Measurements from ENCODE around the gene ANK2.
"Not testable (repeated sequence)": the region's sequence is repeated elsewhere in the genome, so short reads cannot be mapped to it uniquely, and the experiment has no call there.

Gene ANK2

GRCh38 chr4:113153529-113154101 is 104.2 kb downstream of the ANK2 start:
- no peak for DNase-seq (ENCODE audit: low spot score)

- DNase-seq (ENCODE audit: low spot score): no peak
These were observed 104.8 kb downstream of the ANK2 start for GRCh38 chr4:113154281-113154680.

GRCh38 chr4:113157086-113157857 is 107.8 kb downstream of the ANK2 start:
- no peak for DNase-seq (ENCODE audit: low spot score)

- DNase-seq (ENCODE audit: low spot score): no peak
These were observed 110.6 kb downstream of the ANK2 start for GRCh38 chr4:113159942-113160545.

- no peak for DNase-seq (ENCODE audit: low spot score)
These were observed 111.1 kb downstream of the ANK2 start for GRCh38 chr4:113160548-113160947.

- DNase-seq (ENCODE audit: low spot score): no peak
These were observed 112.6 kb downstream of the ANK2 start for GRCh38 chr4:113162089-113162488.

- no peak for DNase-seq (ENCODE audit: low spot score)
These were observed 119.9 kb downstream of the ANK2 start for GRCh38 chr4:113169368-113169767.

- DNase-seq (ENCODE audit: low spot score): no peak
These were observed 120.8 kb downstream of the ANK2 start for GRCh38 chr4:113170115-113170804.

- no peak for DNase-seq (ENCODE audit: low spot score)
These were observed 121.5 kb downstream of the ANK2 start for GRCh38 chr4:113170805-113171468.

GRCh38 chr4:113173126-113173792 is 123.8 kb downstream of the ANK2 start:
- DNase-seq (ENCODE audit: low spot score): no peak

- no peak for DNase-seq (ENCODE audit: low spot score)
These were observed 124.4 kb downstream of the ANK2 start for GRCh38 chr4:113173793-113174264.

GRCh38 chr4:113179091-113179490 is 129.6 kb downstream of the ANK2 start:
- DNase-seq (ENCODE audit: low spot score): no peak

- DNase-seq (ENCODE audit: low spot score): no peak
These were observed 130.5 kb downstream of the ANK2 start for GRCh38 chr4:113179996-113180395.

- no peak for DNase-seq (ENCODE audit: low spot score)
These were observed 132.0 kb downstream of the ANK2 start for GRCh38 chr4:113181289-113182007.

- DNase-seq (ENCODE audit: low spot score): no peak
These were observed 133.7 kb downstream of the ANK2 start for GRCh38 chr4:113183032-113183605.

- DNase-seq (ENCODE audit: low spot score): not testable (repeated sequence)
These were observed 136.8 kb downstream of the ANK2 start for GRCh38 chr4:113186220-113186619.

- no peak for DNase-seq (ENCODE audit: low spot score)
These were observed 137.5 kb downstream of the ANK2 start for GRCh38 chr4:113186913-113187312.

GRCh38 chr4:113187358-113187757 is 137.9 kb downstream of the ANK2 start:
- DNase-seq (ENCODE audit: low spot score): no peak

GRCh38 chr4:113189546-113189945 is 140.1 kb downstream of the ANK2 start:
- no peak for DNase-seq (ENCODE audit: low spot score)

GRCh38 chr4:113209153-113209552 is 159.7 kb downstream of the ANK2 start:
- DNase-seq (ENCODE audit: low spot score): no peak
